ENCODE data around the gene ZNF24. TPM values are rescaled to one million over a fixed set of nuclear protein-coding genes. Genes with fewer than 3 reads are reported as not detected.

ZNF24 gene
- total RNA-seq, 6 experiments from 2014 or later = 17.7 to 31.5 (median 25.5) TPM

DNA sequence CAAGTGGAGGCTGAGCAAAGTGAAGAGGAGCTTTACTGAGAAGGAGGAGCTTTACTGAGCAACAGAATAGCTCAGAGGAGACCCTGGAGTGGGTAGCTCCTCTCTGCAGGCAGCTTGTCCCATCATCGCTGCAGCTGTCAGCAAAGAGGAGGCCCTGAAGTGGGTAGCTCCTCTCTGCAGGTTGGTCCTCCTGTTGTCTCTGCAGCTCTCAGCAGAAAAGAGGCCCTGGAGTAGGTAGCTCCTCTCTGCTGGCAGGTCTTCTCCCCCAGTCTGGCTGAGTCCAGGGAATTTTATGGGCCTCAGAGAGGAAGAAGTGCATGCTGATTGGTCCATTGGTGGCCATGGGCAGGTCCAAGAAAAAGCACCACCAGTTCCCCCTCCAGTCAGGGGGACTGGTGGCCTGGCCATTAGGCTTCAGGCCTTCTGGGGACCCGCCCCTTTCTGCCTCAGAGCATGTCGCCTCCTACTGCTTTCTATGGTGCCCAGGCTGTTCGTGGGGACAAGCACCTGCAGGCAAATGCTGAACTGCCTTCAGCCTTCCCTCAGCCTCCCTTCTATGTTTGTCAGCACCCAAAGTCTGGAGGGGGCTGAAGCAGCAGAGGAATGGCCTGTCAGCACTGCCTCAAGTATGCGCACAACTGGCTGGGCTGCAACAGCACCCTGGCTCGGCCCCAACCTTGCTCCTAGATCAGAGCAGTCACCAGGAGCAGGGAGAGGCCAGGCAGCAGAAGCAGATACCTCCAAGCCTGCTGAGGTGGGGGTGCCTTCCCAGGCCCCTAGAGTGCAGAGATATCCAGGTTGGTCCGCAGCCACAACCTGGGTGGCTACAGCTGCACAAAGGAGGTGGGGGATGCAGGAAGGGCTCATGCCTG is 60.1 kb downstream of the ZNF24 start:
- H3K4me3 ChIP-seq = no peak overlapping the region
- no peak overlapping the region for H3K27ac ChIP-seq
- no CpG with 5 or more reads among the region's 7 CpGs for WGBS (ENCODE audit: insufficient coverage, low coverage, low lambda C conversion rate, missing lambda C conversion rate)
- no peak for TF ChIP-seq POLR2A (IDR thresholded peaks at IDR 0.05)
- TF ChIP-seq, protein P1, sequence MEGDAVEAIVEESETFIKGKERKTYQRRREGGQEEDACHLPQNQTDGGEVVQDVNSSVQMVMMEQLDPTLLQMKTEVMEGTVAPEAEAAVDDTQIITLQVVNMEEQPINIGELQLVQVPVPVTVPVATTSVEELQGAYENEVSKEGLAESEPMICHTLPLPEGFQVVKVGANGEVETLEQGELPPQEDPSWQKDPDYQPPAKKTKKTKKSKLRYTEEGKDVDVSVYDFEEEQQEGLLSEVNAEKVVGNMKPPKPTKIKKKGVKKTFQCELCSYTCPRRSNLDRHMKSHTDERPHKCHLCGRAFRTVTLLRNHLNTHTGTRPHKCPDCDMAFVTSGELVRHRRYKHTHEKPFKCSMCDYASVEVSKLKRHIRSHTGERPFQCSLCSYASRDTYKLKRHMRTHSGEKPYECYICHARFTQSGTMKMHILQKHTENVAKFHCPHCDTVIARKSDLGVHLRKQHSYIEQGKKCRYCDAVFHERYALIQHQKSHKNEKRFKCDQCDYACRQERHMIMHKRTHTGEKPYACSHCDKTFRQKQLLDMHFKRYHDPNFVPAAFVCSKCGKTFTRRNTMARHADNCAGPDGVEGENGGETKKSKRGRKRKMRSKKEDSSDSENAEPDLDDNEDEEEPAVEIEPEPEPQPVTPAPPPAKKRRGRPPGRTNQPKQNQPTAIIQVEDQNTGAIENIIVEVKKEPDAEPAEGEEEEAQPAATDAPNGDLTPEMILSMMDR (IDR thresholded peaks at IDR 0.05) = no peak
- DNase-seq = no peak
- ATAC-seq = no peak
- no peaks in the 10 kb centered on the region for H3K9me3 ChIP-seq
- intact Hi-C loops (cut with DNase I) = no loop called here
- peaks cover 0 to 5% (median under 1%) of the 10 kb centered on the region in 4 donors for H3K4me1 ChIP-seq
- H3K27me3 ChIP-seq = no peaks in the 10 kb centered on the region
- no peaks in the 10 kb centered on the region for H3K36me3 ChIP-seq

DNA sequence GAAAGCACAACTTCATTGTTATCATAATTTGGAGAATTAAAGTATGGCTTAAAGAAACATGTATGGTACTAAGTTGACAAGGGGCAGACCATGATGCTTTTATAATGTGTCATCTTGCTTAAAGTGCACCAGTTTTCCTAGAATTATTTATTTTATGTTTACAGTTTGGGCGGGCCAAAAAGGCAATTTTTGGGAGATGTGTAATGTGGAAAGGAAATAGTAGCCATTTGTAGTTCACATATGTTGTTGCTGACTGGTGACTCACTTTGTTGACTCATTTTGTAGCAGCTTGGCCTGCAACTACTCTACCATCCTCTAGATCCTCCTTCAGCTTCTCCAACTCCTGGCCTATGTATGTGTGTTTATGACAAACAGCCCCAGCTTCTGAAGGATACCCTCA is 61.9 kb downstream of the ZNF24 start:
- intact Hi-C loops (cut with DNase I) = no loop called here
- peak in 1 of 4 donors; percentile 28 for ATAC-seq
- no peaks in the 10 kb centered on the region for H3K27me3 ChIP-seq
- H3K9me3 ChIP-seq = no peaks in the 10 kb centered on the region
- TF ChIP-seq, protein P1 (IDR thresholded peaks at IDR 0.05) = no peak
- no peak for TF ChIP-seq POLR2A (IDR thresholded peaks at IDR 0.05)
- H3K4me1 ChIP-seq = no peaks in the 10 kb centered on the region
- no peak overlapping the region for H3K4me3 ChIP-seq
- no peaks in the 10 kb centered on the region for H3K36me3 ChIP-seq
- no peak overlapping the region for H3K27ac ChIP-seq
- WGBS (ENCODE audit: insufficient coverage, low coverage, low lambda C conversion rate, missing lambda C conversion rate) = 83% methylated on average over 1 of the region's 1 CpG
- no peak for DNase-seq

Other genes with a start within 250 kb of the ZNF24 start
- gene ZNF397, start 103.4 kb downstream of the ZNF24 start, total RNA-seq = 10 to 100 TPM in 4 of 6 experiments, 1 to 10 TPM in 2; 9.1 to 13.1 (median 10.9) TPM
- 1 to 10 TPM; 4.3 to 6.0 (median 5.0) TPM for gene ZSCAN30, start 54.2 kb downstream of the ZNF24 start, total RNA-seq
- 1 to 10 TPM in 4 of 6 experiments, under 1 TPM in 2; 0.62 to 1.9 (median 1.5) TPM for gene ZNF396, start 32.9 kb upstream of the ZNF24 start, total RNA-seq
- 10 to 100 TPM in 3 of 6 experiments, 1 to 10 TPM in 3; 6.4 to 12.7 (median 9.7) TPM for gene INO80C, start 153.5 kb upstream of the ZNF24 start, total RNA-seq
- gene GALNT1, start 237.3 kb upstream of the ZNF24 start, total RNA-seq = 10 to 100 TPM; 28.0 to 47.4 (median 40.4) TPM

Measured in right lobe of liver (tissue), 6 donors.